Measurements from ENCODE around the gene KCNIP4. TPM values are rescaled to one million over a fixed set of nuclear protein-coding genes. Genes with fewer than 3 reads are reported as not detected.

Gene KCNIP4
- total and polyA plus RNA-seq, 12 donors, result 0.15 TPM; not detected in 11

GRCh38 chr4:21625447-21625846, 323.1 kb downstream of the KCNIP4 start:
- ATAC-seq (no peak), DNase-seq (no peak)
- no peaks in the 10 kb centered on the region for H3K4me1 ChIP-seq
- no peaks in the 10 kb centered on the region for H3K36me3 ChIP-seq
- H3K4me3 ChIP-seq, result no peak overlapping the region
- H3K9me3 ChIP-seq, result peaks cover 0 to 4% (median 0%) of the 10 kb centered on the region in 11 donors
- no peak overlapping the region for H3K27ac ChIP-seq
- WGBS, 2 donors, result 57 to 67% methylated on average over 1 of the region's 1 CpG
- no peaks in the 10 kb centered on the region for H3K27me3 ChIP-seq
- intact Hi-C loops (cut with DNase I), result no loop called here
- TF ChIP-seq CTCF (IDR thresholded peaks at IDR 0.05), result no peak

GRCh38 chr4:21605006-21605405, 343.6 kb downstream of the KCNIP4 start:
- no peak for ATAC-seq
- intact Hi-C loops (cut with DNase I), result no loop called here
- WGBS, 2 donors, result 75 to 78% methylated on average over 3 of the region's 3 CpGs

GRCh38 chr4:21596521-21596920, 352.1 kb downstream of the KCNIP4 start:
- Histone ChIP-seq H3K27me3 (no peaks in the 10 kb centered on the region), H3K9me3 (peaks cover 0 to 4% (median 0%) of the 10 kb centered on the region in 11 donors), H3K27ac (no peak overlapping the region), H3K4me3 (no peak overlapping the region), H3K36me3 (no peaks in the 10 kb centered on the region), H3K4me1 (no peaks in the 10 kb centered on the region)
- ATAC-seq (no peak), DNase-seq (no peak)
- 53 to 55% methylated on average over 5 of the region's 5 CpGs for WGBS, 2 donors
- TF ChIP-seq CTCF (IDR thresholded peaks at IDR 0.05), result no peak
- intact Hi-C loops (cut with DNase I), result no loop called here

More at GRCh38 chr4:21605006-21605405, 343.6 kb downstream of the KCNIP4 start:
- H3K4me1 ChIP-seq, result no peaks in the 10 kb centered on the region
- peaks cover 0 to 5% (median 0%) of the 10 kb centered on the region in 11 donors for H3K9me3 ChIP-seq
- no peak overlapping the region for H3K27ac ChIP-seq
- no peak overlapping the region for H3K4me3 ChIP-seq
- H3K36me3 ChIP-seq, result no peaks in the 10 kb centered on the region
- H3K27me3 ChIP-seq, result no peaks in the 10 kb centered on the region
- no peak for DNase-seq
- TF ChIP-seq CTCF (IDR thresholded peaks at IDR 0.05), result no peak

- peaks cover 0 to 4% (median 0%) of the 10 kb centered on the region in 11 donors for H3K9me3 ChIP-seq
- H3K4me3 ChIP-seq, result no peak overlapping the region
- TF ChIP-seq CTCF (IDR thresholded peaks at IDR 0.05), result no peak
- H3K4me1 ChIP-seq, result no peaks in the 10 kb centered on the region
- intact Hi-C loops (cut with DNase I), result no loop called here
- ATAC-seq, result no peak
- no peak overlapping the region for H3K27ac ChIP-seq
- DNase-seq, result no peak
- H3K36me3 ChIP-seq, result no peaks in the 10 kb centered on the region
- H3K27me3 ChIP-seq, result no peaks in the 10 kb centered on the region
These were observed 354.9 kb downstream of the KCNIP4 start for GRCh38 chr4:21593671-21594001.

All from heart right ventricle (tissue), 16 donors.